ENCODE measurements around the gene FGD6.
"Not testable (repeated sequence)": the region's sequence is repeated elsewhere in the genome, so short reads cannot be mapped to it uniquely, and the experiment has no call there.

Gene FGD6

DNA sequence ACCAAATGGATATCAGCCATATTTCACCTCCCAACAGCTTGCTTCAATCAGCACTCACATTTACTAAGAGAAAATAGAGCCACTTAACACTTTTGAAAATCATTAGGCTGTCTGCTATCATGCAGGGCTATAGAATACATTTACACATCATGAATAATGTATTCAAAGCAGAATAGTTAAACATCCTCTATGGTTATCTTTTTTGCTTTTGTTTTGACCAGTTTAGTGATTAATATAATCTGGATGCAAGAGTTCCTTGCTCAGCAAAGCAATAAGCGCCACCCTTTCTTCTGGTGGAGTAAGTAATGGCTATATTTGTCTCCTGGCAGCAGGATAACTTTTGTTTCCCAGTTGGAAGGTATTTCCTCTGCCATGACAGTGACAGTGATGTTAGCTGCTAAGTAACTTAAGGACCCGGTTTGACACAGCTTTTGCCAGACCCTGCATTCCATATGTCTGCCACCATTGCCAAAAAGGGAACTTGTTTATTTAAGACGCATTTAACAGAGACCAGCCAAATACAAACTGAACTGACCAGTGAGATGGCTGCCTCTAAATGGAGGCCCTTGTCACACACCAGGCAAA lies 73.6 kb downstream of the FGD6 start:
- DNase-seq (ENCODE audit: low read depth), result peak; percentile 60
- H3K4me3 ChIP-seq (replicated peaks; ENCODE audit: low read depth, low read length), result no peak overlapping the region
- TF ChIP-seq, protein P1, sequence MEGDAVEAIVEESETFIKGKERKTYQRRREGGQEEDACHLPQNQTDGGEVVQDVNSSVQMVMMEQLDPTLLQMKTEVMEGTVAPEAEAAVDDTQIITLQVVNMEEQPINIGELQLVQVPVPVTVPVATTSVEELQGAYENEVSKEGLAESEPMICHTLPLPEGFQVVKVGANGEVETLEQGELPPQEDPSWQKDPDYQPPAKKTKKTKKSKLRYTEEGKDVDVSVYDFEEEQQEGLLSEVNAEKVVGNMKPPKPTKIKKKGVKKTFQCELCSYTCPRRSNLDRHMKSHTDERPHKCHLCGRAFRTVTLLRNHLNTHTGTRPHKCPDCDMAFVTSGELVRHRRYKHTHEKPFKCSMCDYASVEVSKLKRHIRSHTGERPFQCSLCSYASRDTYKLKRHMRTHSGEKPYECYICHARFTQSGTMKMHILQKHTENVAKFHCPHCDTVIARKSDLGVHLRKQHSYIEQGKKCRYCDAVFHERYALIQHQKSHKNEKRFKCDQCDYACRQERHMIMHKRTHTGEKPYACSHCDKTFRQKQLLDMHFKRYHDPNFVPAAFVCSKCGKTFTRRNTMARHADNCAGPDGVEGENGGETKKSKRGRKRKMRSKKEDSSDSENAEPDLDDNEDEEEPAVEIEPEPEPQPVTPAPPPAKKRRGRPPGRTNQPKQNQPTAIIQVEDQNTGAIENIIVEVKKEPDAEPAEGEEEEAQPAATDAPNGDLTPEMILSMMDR (IDR thresholded peaks at IDR 0.05; ENCODE audit: low read length, missing control alignments), result no peak

DNA sequence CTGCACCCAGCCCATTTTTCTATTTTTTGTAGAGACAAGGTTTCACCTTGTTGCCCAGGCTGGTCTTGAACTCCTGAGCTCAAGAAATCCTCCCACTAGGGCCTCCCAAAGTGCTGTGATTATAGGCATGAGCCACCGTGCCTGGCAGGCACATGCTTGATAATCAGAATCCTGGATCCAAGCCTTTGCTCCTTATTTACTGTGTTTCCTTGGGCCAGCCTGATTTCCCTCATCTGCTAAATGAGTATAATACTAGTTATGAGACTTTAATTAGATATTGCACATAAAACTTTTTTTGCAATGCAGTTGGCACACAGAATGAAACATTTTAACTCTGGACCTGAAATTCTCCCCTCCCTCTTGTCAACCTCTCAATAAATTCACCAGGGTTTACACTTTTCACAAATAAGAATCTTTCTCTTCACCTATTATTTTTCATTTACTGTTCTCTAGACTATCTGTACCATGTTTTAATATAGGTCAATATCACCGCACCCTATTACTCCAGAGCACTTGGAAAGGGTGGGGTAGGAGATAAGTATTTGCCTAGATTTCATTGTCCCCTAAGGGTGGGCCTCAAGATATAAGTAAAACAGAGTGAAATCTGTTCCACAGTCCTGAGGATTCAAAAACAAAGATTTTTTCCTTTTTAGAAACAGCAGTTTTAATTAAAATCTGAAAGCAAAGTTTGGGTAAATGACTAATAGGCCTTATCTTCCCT lies 74.7 kb downstream of the FGD6 start:
- H3K4me3 ChIP-seq (replicated peaks; ENCODE audit: low read depth, low read length), result no peak overlapping the region
- DNase-seq (ENCODE audit: low read depth), result no peak
- TF ChIP-seq, protein P1 (IDR thresholded peaks at IDR 0.05; ENCODE audit: low read length, missing control alignments), result no peak

DNA sequence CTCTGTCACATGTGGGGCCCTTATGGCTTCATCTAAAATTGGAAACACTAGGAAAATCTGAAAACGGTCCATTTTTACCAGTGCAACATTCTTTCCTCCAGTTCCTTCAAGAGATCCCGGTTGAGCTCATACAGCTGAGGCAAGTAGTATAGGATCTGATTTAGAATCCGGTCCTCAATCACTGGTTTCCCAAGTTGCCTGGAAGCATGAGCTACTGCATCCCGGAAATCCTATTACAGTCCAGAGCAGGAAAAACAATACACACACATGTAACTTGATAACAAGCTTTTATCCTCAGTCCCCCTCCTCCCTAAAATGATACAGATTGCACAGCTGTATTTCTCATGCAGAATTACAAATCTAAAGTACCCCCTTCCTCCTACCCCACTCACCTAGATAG lies 76.0 kb downstream of the FGD6 start:
- no peak overlapping the region for H3K4me3 ChIP-seq (replicated peaks; ENCODE audit: low read depth, low read length)
- TF ChIP-seq, protein P1 (IDR thresholded peaks at IDR 0.05; ENCODE audit: low read length, missing control alignments), result no peak
- no peak for DNase-seq (ENCODE audit: low read depth)

DNA sequence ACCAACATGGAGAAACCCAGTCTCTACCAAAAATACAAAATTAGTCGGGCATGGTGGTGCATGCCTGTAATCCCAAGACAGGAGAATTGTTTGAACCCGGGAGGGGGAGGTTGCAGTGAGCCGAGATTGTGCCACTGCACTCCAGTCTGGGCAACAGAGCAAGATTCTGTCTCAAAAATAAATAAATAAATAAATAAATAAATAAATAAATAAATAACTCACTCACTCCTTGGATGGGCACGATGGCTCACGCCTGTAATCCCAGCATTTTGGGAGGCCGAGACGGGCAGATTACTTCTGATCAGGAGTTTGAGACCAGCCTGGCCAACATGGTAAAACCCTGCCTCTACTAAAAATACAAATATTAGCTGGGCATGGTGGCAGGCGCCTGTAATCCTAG lies 79.2 kb downstream of the FGD6 start:
- H3K4me3 ChIP-seq (replicated peaks; ENCODE audit: low read depth, low read length); DNase-seq (ENCODE audit: low read depth): not testable (repeated sequence)

DNA sequence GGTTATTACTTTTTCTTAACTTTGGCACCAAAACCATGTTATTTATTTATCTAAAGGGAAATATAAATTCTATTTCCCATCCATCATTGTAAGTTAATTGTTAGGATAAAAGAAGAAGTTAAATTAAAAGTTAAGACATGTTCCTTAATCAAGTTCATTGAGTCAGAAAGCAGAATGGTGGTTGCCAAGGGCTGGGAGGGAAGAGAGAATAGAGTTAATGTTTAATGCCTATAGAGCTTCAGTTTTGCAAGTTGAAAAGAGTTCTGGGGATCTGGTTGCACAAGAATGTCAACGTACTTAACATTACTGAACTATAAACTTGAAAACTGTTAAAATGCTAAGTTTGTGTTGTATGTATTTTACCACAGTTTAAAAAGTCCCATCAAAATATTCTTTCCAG lies 80.7 kb downstream of the FGD6 start:
- no peak overlapping the region for H3K4me3 ChIP-seq (replicated peaks; ENCODE audit: low read depth, low read length)
- TF ChIP-seq, protein P1 (IDR thresholded peaks at IDR 0.05; ENCODE audit: low read length, missing control alignments), result no peak
- no peak for DNase-seq (ENCODE audit: low read depth)

DNA sequence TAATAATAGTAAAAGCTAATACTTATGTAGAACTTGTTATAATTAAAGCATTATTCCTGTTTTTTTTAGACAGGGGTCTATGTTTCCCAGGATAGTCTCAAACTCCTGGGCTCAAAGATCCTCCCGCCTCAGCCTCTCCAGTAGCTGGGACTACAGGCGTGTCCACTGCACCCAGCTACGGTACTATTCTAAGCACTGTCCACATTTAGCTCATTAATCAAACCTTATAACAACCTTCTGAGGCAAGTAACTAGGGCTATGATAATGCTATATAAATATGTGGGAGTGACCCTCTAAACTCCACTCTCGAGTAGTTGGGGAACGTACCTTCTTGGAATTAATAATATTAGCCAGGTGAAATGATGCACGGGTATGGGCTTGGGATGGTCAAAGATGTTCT lies 83.2 kb downstream of the FGD6 start:
- TF ChIP-seq, protein P1 (IDR thresholded peaks at IDR 0.05; ENCODE audit: low read length, missing control alignments), result no peak
- H3K4me3 ChIP-seq (replicated peaks; ENCODE audit: low read depth, low read length), result no peak overlapping the region
- DNase-seq (ENCODE audit: low read depth), result no peak

DNA sequence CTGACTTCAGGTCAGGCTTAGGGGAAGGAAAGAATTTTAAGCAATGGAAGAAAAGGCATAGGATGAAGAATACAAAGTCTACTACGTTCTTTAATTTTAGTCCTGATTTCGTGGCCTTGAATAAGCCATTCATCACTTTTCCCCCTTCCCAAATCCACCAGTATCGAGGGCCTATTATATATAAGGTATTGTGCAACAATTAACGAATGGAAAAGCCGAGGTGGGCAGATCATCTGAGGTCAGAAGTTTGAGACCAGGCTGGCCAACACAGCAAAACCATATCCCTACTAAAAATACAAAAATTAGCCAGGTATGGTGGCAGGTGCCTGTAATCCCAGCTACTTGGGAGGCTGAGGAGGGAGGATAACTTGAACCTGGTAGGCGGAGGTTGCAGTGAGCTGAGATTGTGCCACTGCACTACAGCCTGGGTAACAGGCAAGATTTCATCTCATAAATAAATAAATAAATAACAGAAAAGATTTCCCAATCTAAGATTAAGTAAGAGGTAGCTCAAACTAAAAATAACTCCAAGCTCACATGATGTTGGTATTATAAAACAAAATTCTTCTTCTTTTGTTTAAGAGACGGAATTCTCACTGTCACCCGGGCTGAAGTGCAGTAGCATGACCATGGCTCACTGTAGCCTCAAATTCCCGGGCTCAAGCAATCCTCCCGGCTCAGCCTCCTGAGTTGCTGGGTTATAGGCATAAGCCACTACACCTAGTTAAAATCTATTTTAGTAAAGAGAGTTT lies 85.5 kb downstream of the FGD6 start:
- DNase-seq (ENCODE audit: low read depth), result peak; percentile 33

More for the DNA sequence above, 85.5 kb downstream of the FGD6 start:
- TF ChIP-seq, protein P1 (IDR thresholded peaks at IDR 0.05; ENCODE audit: low read length, missing control alignments), result no peak
- H3K4me3 ChIP-seq (replicated peaks; ENCODE audit: low read depth, low read length), result no peak overlapping the region
